Fibroblast of peridontal ligament (primary cell): Measurements from ENCODE around the gene GPANK1.

Source experiments
- DNase-seq: peaks from one replicate; pipeline ENCODE4 v3.0.0-alpha.2; 2010; ENCODE audit errors: extremely low read depth

GPANK1 gene

GRCh38 chr6:31691078-31691463, 26.3 kb upstream of the GPANK1 start:
- DNase-seq: no peak

- no peak for DNase-seq
Observed at GRCh38 chr6:31690231-31691077, 25.7 kb upstream of the GPANK1 start.

- no peak for DNase-seq
Observed at GRCh38 chr6:31689249-31690110, 24.7 kb upstream of the GPANK1 start.

GRCh38 chr6:31687860-31688693, 23.3 kb upstream of the GPANK1 start:
- no peak for DNase-seq

GRCh38 chr6:31687321-31687720, 22.5 kb upstream of the GPANK1 start:
- no peak for DNase-seq

- no peak for DNase-seq
Observed at GRCh38 chr6:31686483-31686882, 21.7 kb upstream of the GPANK1 start.

- no peak for DNase-seq
Observed at GRCh38 chr6:31683591-31683990, 18.8 kb upstream of the GPANK1 start.

- no peak for DNase-seq
Observed at GRCh38 chr6:31681135-31681671, 16.4 kb upstream of the GPANK1 start.

GRCh38 chr6:31680226-31681134, 15.7 kb upstream of the GPANK1 start, which contains the start of gene LY6G5C:
Gene LY6G5C (minus strand): TSS chr6:31681067. CDS start chr6:31680373, 694 bp downstream.
- peak; percentile 96 for DNase-seq

- DNase-seq: no peak
Observed at GRCh38 chr6:31677955-31678354, 13.2 kb upstream of the GPANK1 start.

GRCh38 chr6:31676904-31677303, 12.1 kb upstream of the GPANK1 start:
- no peak for DNase-seq

- DNase-seq: no peak
Observed at GRCh38 chr6:31676322-31676903, 11.6 kb upstream of the GPANK1 start.

GRCh38 chr6:31669676-31670075, 4.9 kb upstream of the GPANK1 start, which contains the start of gene LY6G5B:
Gene LY6G5B (plus strand): TSS chr6:31669976. CDS start chr6:31670951, 975 bp downstream.
- DNase-seq: no peak

GRCh38 chr6:31666337-31666965, 1.7 kb upstream of the GPANK1 start:
- DNase-seq: no peak

GRCh38 chr6:31665501-31666336, 922 bp upstream of the GPANK1 start, which contains the start of gene CSNK2B:
Gene CSNK2B (plus strand): TSS chr6:31666080. CDS start chr6:31666832, 752 bp downstream.
- peak; percentile 95 for DNase-seq

- peak; percentile 59 for DNase-seq
Observed at GRCh38 chr6:31663961-31664789, 622 bp downstream of the GPANK1 start.

GRCh38 chr6:31663126-31663960, 1.5 kb downstream of the GPANK1 start:
- peak; percentile 51 for DNase-seq
